Inferior parietal cortex (tissue), 1 donor: Measurements from ENCODE around the gene MFRP.

ENCODE experiments used
- DNase-seq: peaks from one replicate; pipeline ENCODE4 v3.0.0-alpha.2; 2016; ENCODE audit errors: extremely low spot score

MFRP gene

DNA sequence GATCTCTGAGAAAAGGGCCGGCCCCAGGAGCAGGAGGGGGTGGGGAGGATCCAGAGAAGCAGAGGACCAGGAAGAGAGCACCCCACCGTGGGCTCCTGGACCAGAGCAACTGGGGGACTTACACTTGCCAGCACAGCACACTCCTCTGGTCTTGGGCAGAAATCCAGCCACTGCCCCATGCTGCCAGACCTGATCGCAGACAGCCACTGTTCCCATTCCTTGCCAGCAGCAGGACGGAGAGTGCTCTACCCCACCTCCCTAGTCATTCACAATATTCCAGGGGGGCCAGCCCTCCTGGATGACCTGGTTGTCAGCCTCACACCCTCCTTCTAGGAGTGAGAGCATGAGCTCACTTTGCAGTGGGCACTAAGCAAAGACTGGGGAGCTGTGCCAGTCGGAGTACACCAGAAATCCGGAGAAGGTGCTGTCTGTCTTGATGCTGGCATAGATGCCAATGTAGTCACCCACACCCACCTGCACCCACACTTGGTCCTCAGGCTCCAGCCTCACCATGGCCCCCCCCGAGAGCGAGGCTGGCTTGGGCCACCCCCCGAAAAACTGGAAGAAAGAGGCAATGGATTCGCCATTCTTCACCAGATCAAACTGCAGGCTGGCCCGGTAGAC is 7.4 kb downstream of the MFRP start:
- no peak for DNase-seq

DNA sequence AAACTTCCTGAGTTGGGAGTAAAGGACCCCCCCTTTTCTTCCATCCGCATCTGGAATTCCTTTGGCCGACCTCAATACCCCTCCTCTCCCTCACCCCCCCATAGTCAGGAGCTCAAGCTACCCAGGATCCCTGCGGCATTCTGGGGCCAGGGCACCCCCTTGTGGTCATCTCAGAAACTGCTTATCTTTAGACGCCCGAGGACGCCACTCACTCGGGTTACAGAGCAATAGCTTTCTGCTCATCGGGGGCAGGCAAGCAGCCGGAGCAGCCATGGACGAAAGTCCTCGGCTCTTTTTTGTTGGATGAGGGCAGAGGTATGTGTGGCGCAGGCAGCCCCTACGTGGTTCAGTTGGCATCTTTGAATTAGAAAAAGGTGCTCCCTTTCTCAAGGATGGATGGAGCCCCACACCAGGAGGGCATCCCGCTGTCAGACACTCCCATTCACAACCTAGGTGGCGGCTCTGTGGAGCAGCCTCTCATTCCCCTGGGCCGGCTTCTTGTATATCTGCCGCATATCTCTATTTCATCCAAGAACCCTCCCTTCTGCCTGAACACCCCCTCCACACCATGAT is 8.1 kb downstream of the MFRP start:
- DNase-seq = peak; percentile 91

DNA sequence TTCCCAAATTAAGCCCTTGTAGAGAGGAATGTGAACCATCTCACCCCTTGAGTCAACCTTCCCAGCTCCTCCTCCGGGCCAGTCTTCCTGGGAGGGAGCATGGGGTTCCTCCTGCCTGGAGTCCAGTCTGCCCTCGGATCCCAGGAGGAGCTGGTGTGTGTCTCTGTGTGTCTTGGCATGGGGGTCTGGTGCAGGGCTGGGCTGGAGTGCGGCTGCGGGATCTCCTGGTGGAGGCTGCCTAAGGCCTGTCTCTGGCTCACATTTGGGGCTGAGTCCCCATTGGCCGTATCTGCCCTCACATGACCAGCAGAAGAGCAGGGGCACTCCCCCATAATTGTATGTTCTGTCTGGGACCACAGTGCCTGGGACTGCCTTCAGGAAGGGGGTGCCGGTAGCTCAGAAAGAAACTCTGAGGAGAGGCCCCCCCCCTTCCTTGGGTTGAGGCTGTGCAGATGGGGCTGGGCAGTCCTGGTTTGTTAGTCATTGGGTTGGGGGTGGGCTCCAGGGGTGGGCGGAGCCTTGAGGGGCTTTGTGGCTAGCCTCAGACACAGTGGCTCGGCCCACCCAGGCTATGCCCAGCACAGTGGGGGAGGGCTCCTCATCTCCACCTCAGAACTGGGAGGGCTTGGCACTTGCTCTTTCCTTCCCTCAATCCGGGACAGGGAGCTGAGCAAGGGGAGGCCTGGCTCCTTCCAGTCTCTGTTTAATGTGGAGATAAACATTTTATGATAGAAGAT is 8.8 kb downstream of the MFRP start:
- DNase-seq = no peak

DNA sequence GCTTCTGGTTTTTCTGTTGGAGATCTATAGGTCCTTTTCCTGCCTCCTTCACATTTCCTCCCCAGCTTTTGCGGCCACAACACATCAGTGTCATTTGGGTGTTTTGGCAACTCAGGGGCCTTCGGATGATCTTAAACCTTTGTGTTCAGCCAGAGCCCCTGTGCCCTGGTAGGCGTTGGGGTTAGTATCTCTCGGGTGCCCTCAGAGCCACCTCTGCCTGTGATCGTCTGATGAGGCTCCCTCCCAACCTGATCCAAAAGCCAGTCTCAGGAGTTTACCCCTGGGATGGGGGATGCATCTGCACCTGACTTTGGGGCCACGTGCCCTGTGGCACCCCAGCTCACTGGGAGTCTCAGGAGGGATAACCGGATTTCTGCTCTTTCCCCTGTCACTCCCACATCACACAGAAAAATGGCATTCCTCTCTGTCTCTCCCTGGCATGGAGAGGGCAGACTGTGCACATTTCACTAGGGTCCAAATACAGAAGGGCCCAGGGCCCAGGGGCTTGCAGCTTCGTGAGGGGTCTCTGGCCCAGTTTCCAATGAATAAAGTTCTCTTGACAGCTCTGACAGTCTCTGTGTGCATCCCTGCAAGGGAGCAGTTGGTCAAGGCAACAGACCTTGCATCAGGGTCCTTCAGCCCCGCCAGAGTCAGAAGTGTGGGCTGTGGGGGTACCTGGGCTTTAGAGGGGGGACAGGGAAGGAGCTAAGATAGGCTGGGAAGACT is 9.6 kb downstream of the MFRP start:
- DNase-seq = no peak

DNA sequence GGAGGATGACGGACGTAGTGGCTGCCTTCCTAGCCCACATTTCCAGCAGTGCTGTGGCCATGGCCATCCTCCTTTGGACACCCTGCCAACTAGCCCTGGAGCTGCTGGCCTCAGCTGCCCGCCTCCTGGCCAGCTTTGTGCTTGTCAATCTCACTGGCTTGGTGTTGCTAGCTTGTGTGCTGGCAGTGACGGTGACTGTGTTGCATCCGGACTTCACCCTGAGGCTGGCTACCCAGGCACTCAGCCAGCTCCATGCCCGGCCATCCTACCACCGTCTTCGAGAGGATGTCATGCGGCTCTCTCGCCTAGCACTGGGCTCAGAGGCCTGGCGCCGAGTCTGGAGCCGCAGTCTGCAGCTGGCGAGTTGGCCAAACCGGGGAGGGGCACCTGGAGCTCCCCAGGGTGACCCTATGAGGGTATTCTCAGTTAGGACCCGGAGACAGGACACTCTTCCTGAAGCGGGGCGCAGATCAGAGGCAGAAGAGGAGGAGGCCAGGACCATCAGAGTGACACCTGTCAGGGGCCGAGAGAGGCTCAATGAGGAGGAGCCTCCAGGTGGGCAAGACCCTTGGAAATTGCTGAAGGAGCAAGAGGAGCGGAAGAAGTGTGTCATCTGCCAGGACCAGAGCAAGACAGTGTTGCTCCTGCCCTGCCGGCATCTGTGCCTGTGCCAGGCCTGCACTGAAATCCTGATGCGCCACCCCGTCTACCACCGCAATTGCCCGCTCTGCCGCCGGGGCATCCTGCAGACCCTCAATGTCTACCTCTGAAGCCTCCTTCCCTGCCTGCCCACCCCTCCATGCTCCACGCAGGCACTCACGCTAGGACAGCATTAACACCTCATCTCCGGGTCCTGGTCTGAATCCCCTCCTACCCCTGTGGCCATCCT is 10.6 kb downstream of the MFRP start:
- no peak for DNase-seq

DNA sequence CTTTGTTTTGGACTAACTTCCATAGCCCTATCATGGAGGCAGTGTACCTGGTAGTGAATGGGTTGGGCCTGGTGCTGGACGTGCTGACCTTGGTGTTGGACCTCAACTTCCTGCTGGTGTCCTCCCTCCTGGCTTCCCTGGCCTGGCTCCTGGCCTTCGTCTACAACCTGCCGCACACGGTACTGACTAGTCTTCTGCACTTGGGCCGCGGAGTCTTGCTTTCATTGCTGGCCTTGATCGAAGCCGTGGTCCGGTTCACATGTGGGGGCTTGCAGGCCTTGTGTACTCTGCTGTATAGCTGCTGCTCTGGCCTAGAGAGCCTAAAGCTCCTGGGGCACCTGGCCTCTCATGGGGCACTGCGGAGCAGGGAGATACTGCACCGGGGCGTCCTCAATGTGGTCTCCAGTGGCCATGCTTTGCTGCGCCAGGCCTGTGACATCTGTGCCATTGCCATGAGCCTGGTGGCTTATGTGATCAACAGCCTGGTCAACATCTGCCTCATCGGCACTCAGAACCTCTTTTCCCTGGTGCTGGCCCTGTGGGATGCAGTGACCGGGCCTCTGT is 11.3 kb downstream of the MFRP start:
- no peak for DNase-seq

DNA sequence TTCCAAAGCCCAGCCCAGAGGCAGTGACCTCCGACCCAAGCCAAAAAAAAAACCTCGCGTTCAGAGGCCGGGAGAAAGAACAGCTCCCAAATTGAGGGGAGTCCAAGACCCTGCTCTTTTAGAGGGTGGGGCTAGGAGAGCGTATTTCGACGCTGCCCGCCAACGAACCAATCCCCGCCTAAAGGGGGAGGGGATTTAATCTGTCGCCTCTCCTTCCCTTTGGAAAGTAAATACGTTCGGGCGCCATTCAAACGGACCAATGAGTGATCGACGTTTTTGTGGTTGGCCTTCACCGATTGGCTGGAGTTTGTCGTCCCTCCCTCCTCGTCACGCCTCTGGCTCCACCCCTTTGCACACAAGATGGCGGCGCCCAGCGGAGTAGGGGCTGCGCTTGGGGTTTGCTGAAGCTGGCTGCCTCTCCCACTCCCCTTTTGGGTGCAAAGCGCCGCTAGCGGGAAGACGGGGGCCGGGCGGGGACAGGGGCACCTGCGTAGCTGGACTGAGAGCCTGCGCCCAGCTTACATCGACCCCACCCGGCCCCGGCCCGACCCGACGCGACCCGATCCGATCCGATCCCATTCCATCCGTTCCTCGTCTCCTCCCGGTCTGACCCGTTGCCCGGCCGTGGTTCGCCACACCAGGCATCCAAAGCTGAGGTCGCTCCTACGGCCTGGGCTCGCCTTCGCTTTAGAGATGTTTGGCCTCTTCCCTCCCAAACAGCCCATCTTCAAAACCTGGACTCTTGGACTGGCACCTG is 12.2 kb downstream of the MFRP start, which contains the start of gene RNF26:
Gene RNF26 (plus strand): TSS at position 354 of the 757 bp plus-strand sequence. CDS start 596 bp downstream, outside the sequence.
- peak; percentile 100 for DNase-seq

DNA sequence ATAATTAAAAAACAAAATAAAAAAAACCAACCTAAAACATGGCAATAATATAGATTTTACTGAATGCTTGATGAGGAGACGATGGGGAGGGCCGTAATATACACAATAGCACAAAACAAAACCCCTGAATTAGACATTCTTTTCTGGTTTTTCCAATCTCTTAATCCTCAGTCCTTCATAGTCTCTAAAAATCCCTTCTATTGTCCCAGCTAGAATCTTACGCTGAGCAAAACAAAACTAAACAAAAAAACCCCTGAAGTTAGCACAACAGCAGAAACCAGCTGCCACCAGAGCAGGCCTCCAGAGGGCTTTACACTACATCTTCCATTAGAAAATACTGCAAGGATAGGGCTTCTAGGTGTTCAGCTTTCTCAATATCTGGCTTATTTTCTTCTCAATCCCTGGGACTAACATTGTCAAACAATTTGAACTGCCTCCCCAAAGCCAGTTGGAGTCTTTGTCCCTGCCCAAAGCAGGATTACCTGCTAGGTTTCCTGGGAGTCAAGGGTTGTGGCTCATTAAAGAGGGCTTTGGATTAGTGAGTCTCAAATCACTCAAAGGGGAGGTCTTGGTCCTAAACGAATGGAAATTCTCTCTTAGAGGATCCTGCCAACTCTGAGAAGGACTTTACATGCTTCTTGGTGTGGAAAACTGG is 14.3 kb downstream of the MFRP start:
- no peak for DNase-seq

DNA sequence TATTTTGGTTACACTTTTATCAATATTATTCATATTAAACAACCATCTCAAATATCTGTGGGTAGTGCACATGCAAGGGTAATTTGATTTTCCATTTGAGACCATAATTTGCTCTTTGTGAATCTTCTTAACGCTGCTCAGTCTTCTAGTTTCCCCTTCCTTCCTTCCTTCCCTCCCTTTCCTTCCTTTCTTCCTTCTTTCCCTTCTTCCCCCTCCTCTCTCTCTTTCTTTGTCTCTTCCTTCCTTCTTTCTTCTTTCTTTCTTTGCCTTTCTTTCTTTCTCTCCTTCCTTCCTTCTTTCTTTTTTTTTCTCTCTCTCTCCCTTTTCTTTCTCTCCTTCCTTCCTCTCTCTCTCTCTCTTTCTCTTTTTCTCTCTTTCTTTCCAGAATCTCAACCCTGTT is 16.3 kb downstream of the MFRP start:
- no peak for DNase-seq

DNA sequence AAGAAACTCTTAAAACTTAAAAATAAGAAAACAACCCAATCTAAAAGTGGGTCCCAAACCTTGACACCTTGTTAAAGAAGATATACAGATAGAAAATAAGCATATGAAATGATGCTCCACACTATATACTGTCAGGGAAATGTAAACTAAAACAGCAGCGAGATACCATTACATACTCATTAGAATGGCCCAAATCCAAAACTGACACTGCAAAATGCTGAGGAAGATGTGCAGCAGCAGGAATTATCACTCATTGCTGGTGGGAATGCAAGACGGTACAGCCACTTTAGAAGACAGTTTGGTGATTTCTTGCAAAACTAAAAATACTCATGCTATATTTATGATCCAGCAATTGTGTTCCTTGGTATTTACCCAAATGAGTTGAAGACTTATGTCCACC is 17.2 kb downstream of the MFRP start:
- DNase-seq = no peak

DNA sequence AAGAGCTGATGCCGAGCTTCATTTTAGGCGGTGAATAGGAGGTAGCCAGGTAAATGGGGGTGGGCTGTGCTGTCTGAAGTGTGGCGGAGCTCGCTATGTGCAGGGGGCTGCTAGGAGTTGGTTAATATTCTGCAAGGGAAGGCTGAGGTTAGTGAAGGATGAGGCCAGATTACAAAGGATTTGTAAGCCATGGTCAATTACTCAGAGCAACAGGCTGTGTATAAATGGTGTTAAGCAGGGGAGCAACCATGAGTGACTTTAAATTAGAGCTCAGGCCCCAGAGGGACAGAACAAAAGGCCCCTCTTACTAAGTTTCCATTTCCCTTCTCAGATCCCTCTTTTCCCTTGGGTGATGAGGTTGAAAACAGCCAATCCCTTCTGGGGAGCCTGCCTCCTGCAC is 22.3 kb downstream of the MFRP start:
- DNase-seq = no peak

DNA sequence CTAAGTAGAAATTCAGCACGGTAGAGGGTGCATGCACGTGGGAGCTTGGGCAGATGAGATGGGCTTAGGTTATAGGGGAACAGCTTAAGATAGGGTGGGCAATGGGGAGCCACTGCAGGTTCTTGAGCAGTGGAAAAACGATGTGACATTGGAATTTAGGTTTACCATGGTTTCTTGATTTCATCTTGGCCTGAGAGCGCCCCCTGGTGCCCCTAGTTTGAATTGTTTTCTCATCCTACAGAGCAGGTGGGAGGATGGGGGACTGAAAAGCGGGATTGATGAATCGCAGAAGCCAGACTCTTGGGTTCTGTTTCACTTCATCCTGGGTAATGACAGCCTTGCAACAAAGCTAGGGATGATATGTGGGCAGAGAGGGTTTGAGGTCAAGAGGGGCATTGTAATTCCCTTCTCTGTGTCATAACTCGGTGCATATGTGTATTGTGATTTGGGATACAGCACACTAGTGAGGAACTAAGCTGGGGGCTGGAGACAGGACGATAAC is 22.9 kb downstream of the MFRP start:
- peak; percentile 89 for DNase-seq

DNA sequence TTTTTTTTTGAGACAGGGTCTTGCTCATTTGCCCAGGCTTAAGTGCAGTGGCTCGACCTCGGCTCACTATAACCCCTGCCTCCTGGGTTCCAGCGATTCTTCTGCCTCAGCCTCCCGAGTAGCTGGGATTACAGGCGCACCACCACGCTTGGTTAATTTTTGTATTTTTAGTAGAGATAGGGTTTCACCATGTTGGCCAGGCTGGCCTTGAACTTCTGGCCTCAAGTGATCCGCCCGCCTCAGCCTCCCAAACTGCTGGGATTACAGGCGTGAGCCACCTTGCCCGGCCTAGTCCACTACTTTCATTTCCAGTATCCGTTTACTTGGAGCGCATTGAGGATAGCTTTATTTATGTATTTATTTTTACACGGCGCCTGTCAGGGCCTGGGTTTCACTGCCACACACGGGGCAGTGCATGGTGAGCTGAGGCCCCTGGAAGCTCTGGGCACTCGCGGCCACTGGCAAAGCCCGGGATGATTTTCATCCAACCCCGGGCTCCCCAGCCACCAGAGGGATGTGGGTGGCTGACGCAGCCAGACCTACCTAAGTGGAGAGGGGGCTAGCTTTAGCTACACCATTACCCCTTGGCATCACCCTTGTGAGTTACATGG is 23.5 kb downstream of the MFRP start:
- DNase-seq = no peak

DNA sequence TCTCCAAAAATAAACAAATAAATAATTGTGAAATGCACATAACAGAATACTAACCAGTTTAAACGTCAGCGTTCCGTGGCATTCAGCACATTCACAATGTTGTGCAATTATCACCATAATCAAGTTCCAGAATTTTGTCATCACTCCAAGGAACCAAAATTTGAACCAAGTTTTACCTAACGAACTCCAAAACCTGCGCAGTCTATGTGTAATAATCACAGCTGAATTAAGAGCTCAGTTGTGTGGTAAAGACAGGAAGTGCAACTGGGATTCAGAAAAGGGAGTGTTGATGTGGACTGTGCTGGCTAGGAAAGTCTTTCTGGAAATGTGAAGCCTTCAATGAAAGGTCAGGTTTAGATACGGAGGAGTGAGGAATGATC is 24.2 kb downstream of the MFRP start:
- DNase-seq = no peak

DNA sequence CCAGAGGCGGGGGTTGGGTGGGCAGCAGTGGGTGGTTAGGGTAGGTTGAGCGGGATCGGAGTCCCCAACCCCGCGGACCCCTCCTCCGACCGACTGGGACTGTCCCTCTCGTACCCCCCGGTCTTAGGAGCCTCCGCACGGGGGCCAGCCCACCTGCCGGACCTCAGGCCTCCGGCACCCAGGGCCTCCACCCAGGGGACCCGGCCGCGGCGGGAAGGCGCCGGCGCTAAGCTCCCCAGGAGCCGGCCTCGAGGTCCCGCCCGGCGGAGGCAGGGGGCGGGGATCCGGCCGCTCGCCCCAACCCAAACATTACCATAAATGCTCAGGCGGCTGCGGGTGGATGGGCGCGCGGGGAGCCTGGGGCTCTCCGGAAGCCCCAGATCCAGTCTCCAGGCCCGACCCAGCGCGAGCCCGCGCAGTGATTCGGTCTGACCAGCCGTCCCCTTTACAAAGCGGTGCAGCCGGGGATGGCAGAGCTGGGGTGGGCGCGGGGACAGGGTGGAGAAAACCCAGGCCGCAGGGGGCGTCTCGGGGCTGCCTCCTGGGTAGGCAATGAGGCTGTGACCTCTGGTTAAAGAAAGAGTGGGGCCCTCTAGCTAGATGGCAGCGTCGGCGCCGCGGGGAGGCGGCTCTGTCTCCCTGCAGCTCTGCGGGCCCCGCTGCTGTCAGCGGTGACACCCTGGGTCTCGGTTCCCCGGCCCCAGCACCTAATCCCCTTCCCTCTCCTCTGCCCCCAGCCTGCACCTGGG is 25.6 kb downstream of the MFRP start:
- DNase-seq = peak; percentile 46

DNA sequence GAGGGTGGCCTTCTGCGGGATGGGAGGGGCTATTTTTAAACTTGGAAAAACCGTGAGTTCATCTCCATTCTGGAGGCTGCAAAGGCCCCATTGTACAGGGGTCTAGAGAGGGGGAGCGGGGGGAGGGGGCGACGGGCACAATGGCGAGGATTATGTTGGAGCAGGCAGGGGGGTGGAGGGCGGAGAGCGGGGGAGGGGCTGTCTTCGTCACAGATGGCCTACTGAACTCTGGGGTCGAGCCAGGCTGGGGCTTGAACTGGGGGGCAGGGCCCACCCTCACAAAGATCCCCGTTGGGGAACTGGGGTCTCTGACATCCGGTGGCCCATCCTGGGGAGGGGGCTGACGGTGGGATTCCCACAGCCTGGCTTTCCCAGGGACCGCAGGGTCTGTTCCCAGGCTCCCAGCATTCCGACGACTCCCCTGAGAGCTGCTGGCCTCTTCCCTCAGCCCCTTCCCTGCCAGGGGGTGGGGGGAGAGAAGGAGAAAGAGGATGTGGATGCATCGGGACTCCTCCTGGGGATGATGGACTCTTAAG is 26.2 kb downstream of the MFRP start:
- no peak for DNase-seq

DNA sequence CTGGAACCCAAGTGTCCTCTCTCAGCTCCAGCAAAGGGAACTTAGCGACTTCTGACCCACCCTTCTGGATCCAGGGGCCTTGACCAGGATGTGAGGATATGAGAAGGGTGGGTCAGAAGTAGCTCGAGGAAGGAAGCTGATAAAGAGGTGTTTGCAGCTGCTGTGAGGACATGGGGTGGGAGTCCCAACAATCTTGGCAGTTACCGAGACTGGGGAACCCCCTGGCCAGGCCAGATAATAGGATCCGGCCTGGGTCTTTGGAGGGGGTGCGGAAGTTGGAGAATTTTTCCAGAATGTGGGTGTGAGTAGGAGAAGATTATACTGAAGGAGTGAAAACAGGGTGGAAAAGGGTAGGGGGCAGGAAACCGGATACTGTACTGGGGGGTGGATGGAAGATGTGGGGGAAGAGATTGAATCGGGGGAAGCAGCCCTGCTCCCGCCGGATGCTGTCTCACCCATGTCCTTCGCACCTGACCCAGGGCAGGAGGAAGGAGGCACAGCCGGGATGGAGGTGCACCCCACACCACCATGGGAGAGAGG is 26.7 kb downstream of the MFRP start:
- DNase-seq = no peak

DNA sequence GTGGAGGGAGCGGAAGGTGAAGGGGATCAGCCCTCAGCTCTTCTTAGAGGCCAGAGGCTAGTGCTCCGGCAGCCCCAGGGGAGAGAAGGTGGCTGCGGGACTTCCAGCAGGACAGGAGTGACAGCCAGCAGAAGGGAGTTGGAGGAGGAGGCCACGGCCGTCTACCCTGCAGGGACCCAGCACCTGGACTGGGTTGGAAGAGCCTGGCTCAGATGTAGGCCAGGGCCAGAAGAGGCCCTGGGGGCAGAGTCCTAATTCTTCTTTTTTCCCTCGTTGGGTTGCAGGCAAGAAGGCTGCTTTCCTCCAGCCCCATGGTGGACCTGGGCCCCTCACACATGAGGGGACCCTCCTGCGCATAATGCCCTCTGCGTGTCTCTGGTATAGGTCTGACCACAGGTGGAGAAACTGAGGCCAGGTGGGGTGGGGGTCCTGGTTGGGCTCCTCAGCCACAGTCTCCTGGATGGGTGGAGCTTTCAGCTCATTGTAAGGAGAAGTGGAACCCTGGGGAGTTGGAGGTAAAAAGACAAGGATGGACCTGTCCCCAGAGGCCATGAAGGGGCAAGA is 27.3 kb downstream of the MFRP start:
- no peak for DNase-seq
